IMR-90 (cell line): ENCODE data around the gene ITGAX. TPM values are rescaled to one million over a fixed set of nuclear protein-coding genes. Genes with fewer than 3 reads are reported as not detected.

ENCODE experiments used
- ATAC-seq: fragments of 200-7000 bp; cut with Tn5 transposase; 2 replicates; pipeline ENCODE4 v1.9.1; 2020; ENCODE audit warnings: low read depth, mild to moderate bottlenecking, moderate library complexity
- BruUV-seq: library from RNA; stranded (reverse); fragments of 400-500 nt; replicated peaks from 2 replicates; lab custom pipeline; 2021; lab: Mats Ljungman, UMichigan
- CTCF ChIA-PET: fragments of 300-600 bp; formaldehyde crosslinking; extraction: SDS; loops from one replicate; lab custom pipeline; 2021; ENCODE audit warnings: antibody characterized with exemption; lab: Yijun Ruan, JAX
- POLR2A ChIA-PET: fragments of 300-600 bp; sonication (Branson Sonifier 250); formaldehyde crosslinking; loops from one replicate; lab custom pipeline; 2022; ENCODE audit warnings: antibody characterized with exemption; ENCODE audit not compliant: unreplicated experiment; lab: Charles Lee
- DNase-seq: peaks from one replicate; pipeline ENCODE4 v3.0.0; 2013
- H2AFZ ChIP-seq: replicated peaks from 2 replicates; pipeline ENCODE3; 2013; ENCODE audit warnings: low read length, mild to moderate bottlenecking; ENCODE audit not compliant: poor library complexity
- H2AK5ac ChIP-seq: 2 replicates; pipeline ENCODE4 v1.6.1; 2013; ENCODE audit warnings: low read depth, low read length, inconsistent platforms
- H2AK9ac ChIP-seq: replicated peaks from 2 replicates; pipeline ENCODE3; 2013; ENCODE audit warnings: mild to moderate bottlenecking, low read depth, low read length, moderate library complexity; ENCODE audit not compliant: poor library complexity
- H2BK120ac ChIP-seq: 2 replicates; pipeline ENCODE4 v1.6.1; 2013; ENCODE audit warnings: low read depth, low read length, inconsistent platforms
- H2BK15ac ChIP-seq: 3 replicates; pipeline ENCODE4 v1.6.1; 2013; ENCODE audit warnings: low read depth, low read length, inconsistent platforms
- H2BK20ac ChIP-seq: 2 replicates; pipeline ENCODE4 v1.6.1; 2013; ENCODE audit warnings: low read depth, mild to moderate bottlenecking, inconsistent platforms, low read length, moderate library complexity
- H2BK5ac ChIP-seq: 2 replicates; pipeline ENCODE4 v1.6.1; 2013; ENCODE audit warnings: mild to moderate bottlenecking, low read depth, low read length, inconsistent platforms; ENCODE audit not compliant: poor library complexity, severe bottlenecking
- H3K14ac ChIP-seq: replicated peaks from 2 replicates; pipeline ENCODE4 v1.6.1; 2013; ENCODE audit warnings: low read depth, low read length, inconsistent platforms
- H3K18ac ChIP-seq: 2 replicates; pipeline ENCODE4 v1.6.1; 2013; ENCODE audit warnings: low read depth, low read length, control low read depth
- H3K23ac ChIP-seq: 2 replicates; pipeline ENCODE4 v1.6.1; 2013; ENCODE audit warnings: low read depth, low read length, inconsistent platforms
- H3K27ac ChIP-seq: 2 replicates; pipeline ENCODE4 v1.5.1; 2013; ENCODE audit warnings: mild to moderate bottlenecking, control low read depth, low read length; ENCODE audit not compliant: insufficient read depth
- H3K27me3 ChIP-seq: 2 replicates; pipeline ENCODE4 v1.6.1; 2013; ENCODE audit warnings: low read length; ENCODE audit not compliant: control insufficient read depth, insufficient read depth
- H3K36me3 ChIP-seq: 2 replicates; pipeline ENCODE4 v1.6.1; 2013; ENCODE audit warnings: low read length, mixed read lengths; ENCODE audit not compliant: control insufficient read depth, insufficient read depth
- H3K4ac ChIP-seq: 2 replicates; pipeline ENCODE4 v1.6.1; 2013; ENCODE audit warnings: low read depth, low read length, inconsistent platforms
- H3K4me1 ChIP-seq: 2 replicates; pipeline ENCODE4 v1.6.1; 2013; ENCODE audit warnings: low read length, mixed read lengths; ENCODE audit not compliant: control insufficient read depth, insufficient read depth
- H3K4me2 ChIP-seq: 2 replicates; pipeline ENCODE4 v1.6.1; 2013; ENCODE audit warnings: low read depth, mild to moderate bottlenecking, control low read depth, low read length, moderate library complexity
- H3K4me3 ChIP-seq: 2 replicates; pipeline ENCODE4 v1.5.1; 2013; ENCODE audit warnings: low read depth, mild to moderate bottlenecking, control low read depth, low read length, moderate library complexity; ENCODE audit not compliant: insufficient read depth
- H3K56ac ChIP-seq: 2 replicates; pipeline ENCODE4 v1.6.1; 2013; ENCODE audit warnings: low read length, inconsistent platforms; ENCODE audit not compliant: insufficient read depth; ENCODE audit errors: extremely low read depth
- H3K79me1 ChIP-seq, 2 experiments: 2 replicates each; pipeline ENCODE4 v1.6.1; 2013; ENCODE audit warnings: low read length in 2 of 2, inconsistent platforms in 1 of 2, low read depth in 1 of 2
- H3K9ac ChIP-seq: 2 replicates; pipeline ENCODE4 v1.6.1; 2013; ENCODE audit warnings: low read depth, low read length, control low read depth
- H3K9me1 ChIP-seq: 2 replicates; pipeline ENCODE4 v1.6.1; 2013; ENCODE audit warnings: low read length, inconsistent platforms; ENCODE audit not compliant: insufficient read depth
- H3K9me3 ChIP-seq: 2 replicates; pipeline ENCODE4 v1.6.1; 2013; ENCODE audit warnings: low read length; ENCODE audit not compliant: control insufficient read depth, insufficient read depth
- H4K20me1 ChIP-seq: 2 replicates; pipeline ENCODE4 v1.6.1; 2013; ENCODE audit warnings: low read length, inconsistent platforms; ENCODE audit not compliant: insufficient read depth
- H4K5ac ChIP-seq: 2 replicates; pipeline ENCODE4 v1.6.1; 2013; ENCODE audit warnings: mild to moderate bottlenecking, low read depth, low read length, control low read depth
- H4K8ac ChIP-seq, 2 experiments: 2 replicates each; pipeline ENCODE4 v1.6.1; 2013; ENCODE audit warnings: low read depth in 2 of 2, low read length in 2 of 2, control low read depth in 1 of 2, inconsistent platforms in 1 of 2
- H4K91ac ChIP-seq: 2 replicates; pipeline ENCODE4 v1.6.1; 2013; ENCODE audit warnings: low read depth, low read length, inconsistent platforms; ENCODE audit not compliant: insufficient read depth
- BHLHE40 ChIP-seq: fragments of 150-350 bp; IDR thresholded peaks from 2 replicates; pipeline ENCODE4 v1.6.1; 2016; ENCODE audit warnings: mild to moderate bottlenecking, low read depth, low read length
- CEBPB ChIP-seq: IDR thresholded peaks from 2 replicates; pipeline ENCODE4 v1.6.1; 2012; ENCODE audit warnings: low read depth, low read length, improper control_type of control experiment
- CHD1 ChIP-seq: IDR thresholded peaks from 2 replicates; pipeline ENCODE4 v1.6.1; 2012; ENCODE audit warnings: low read depth, low read length, improper control_type of control experiment
- MAFK ChIP-seq: IDR thresholded peaks from 2 replicates; pipeline ENCODE4 v1.6.1; 2012; ENCODE audit warnings: low read depth, low read length, improper control_type of control experiment
- MAZ ChIP-seq: IDR thresholded peaks from 2 replicates; pipeline ENCODE4 v1.6.1; 2012; ENCODE audit warnings: low read depth, mild to moderate bottlenecking, low read length, improper control_type of control experiment, moderate library complexity, borderline replicate concordance
- MXI1 ChIP-seq: IDR thresholded peaks from 2 replicates; pipeline ENCODE4 v1.6.1; 2012; ENCODE audit warnings: low read depth, mild to moderate bottlenecking, low read length, moderate library complexity, borderline replicate concordance
- NFE2L2 ChIP-seq: fragments of 150-350 bp; IDR thresholded peaks from 2 replicates; pipeline ENCODE4 v1.6.1; 2016; ENCODE audit warnings: low read depth, mild to moderate bottlenecking, low read length
- RAD21 ChIP-seq: IDR thresholded peaks from 2 replicates; pipeline ENCODE4 v1.6.1; 2012; ENCODE audit warnings: low read length, improper control_type of control experiment
- RCOR1 ChIP-seq: IDR thresholded peaks from 2 replicates; pipeline ENCODE4 v1.6.1; 2012; ENCODE audit warnings: mild to moderate bottlenecking, low read length, improper control_type of control experiment; ENCODE audit not compliant: insufficient replicate concordance
- RFX5 ChIP-seq: IDR thresholded peaks from 2 replicates; pipeline ENCODE4 v1.8.0; 2012; ENCODE audit warnings: low read depth, mild to moderate bottlenecking, low read length, moderate library complexity
- WGBS, 2 experiments: methylation state at CpG; one replicate each; pipeline versions ENCODE4 v1.1.5 to v1.1.7; 2013; ENCODE audit warnings: missing lambda C conversion rate in 2 of 2; ENCODE audit not compliant: insufficient read length in 1 of 2; ENCODE audit errors: extremely low coverage in 2 of 2; 5-methylcytosine and 5-hydroxymethylcytosine counted together
- dilution Hi-C: fragments of 300-500 bp; cut with HindIII; formaldehyde crosslinking; loops from one replicate; pipeline ENCODE4 v1.14.3; 2018; ENCODE audit warnings: low sequenced_read_pairs; ENCODE audit not compliant: unreplicated experiment
- in situ Hi-C: fragments of 300-500 bp; cut with MboI; formaldehyde crosslinking; loops from 3 replicates; pipeline ENCODE4 v1.14.3; 2019; ENCODE audit warnings: low sequenced_read_pairs, inconsistent platforms, mixed read lengths
- intact Hi-C: fragments of 100-400 bp; cut with micrococcal nuclease; formaldehyde crosslinking; loops from 2 replicates; pipeline ENCODE4 v1.10.0; 2022
- polyA plus RNA-seq, 3 experiments: library from polyadenylated mRNA; depleted of rRNA; stranded (reverse); fragments of >200 nt; gene quantifications; 2 replicates each; pipeline ENCODE4 v1.2.3, GENCODE V29; 2012; ENCODE audit warnings: low replicate concordance in 1 of 3
- total RNA-seq: library from RNA; depleted of rRNA; stranded (reverse); fragments of >200 nt; gene quantifications from 2 replicates; pipeline ENCODE4 v1.2.3, GENCODE V29; 2012
- TF ChIP-seq, protein P1 (sequence below): fragments of 150-350 bp; IDR thresholded peaks from 2 replicates; pipeline ENCODE4 v1.6.1; 2016; ENCODE audit warnings: low read depth, mild to moderate bottlenecking, low read length, moderate library complexity, borderline replicate concordance
- TF ChIP-seq, protein P2 (sequence below): conservative IDR thresholded peaks from 2 replicates; pipeline ENCODE4 v1.5.1; 2012; ENCODE audit warnings: mild to moderate bottlenecking, low read depth, low read length, improper control_type of control experiment
- TF ChIP-seq, protein P3 (sequence below): fragments of 150-350 bp; IDR thresholded peaks from 2 replicates; pipeline ENCODE4 v1.6.1; 2017; ENCODE audit warnings: mild to moderate bottlenecking, antibody characterized with exemption, low read length, low read depth

The ITGAX gene
- total and polyA plus RNA-seq, 2 of the 4 experiments (the other 2 are of a cell fraction): 0.09 to 0.18 TPM

DNA sequence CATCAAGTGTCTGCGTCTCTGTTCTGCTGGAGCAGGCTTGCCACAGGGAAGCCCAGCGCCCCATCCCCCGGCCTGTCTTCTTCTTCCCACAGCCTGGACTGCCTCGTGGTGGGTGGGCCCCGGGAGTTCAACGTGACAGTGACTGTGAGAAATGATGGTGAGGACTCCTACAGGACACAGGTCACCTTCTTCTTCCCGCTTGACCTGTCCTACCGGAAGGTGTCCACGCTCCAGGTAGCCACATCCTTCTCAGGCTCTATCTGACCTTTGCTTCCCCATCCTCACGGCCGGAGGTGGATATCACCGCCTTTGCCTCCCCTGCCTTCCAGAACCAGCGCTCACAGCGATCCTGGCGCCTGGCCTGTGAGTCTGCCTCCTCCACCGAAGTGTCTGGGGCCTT, 29.8 kb upstream of the ITGAX start:
- Histone ChIP-seq H2BK120ac (no peak overlapping the region), H3K9me3 (peaks cover 6% of the 10 kb centered on the region; the same call in 1 of the 2 replicates), H3K4ac (no peak overlapping the region), H4K91ac (no peak overlapping the region), H3K4me1 (no peaks in the 10 kb centered on the region), H4K20me1 (no peaks in the 10 kb centered on the region), H3K9ac (no peak overlapping the region), H3K4me2 (no peak overlapping the region), H3K9me1 (no peaks in the 10 kb centered on the region), H3K56ac (no peak overlapping the region), H2AK9ac (no peak overlapping the region), H2BK20ac (no peak overlapping the region), H4K5ac (no peak overlapping the region), H2AK5ac (no peak overlapping the region), H3K18ac (no peak overlapping the region), H3K14ac (no peak overlapping the region), H3K23ac (no peak overlapping the region), H3K79me1 (no peaks in the 10 kb centered on the region), H2BK15ac (no peak overlapping the region), H3K4me3 (no peak overlapping the region), H2BK5ac (no peak overlapping the region), H3K27ac (no peak overlapping the region), H3K36me3 (no peaks in the 10 kb centered on the region), H3K27me3 (peaks cover 5% of the 10 kb centered on the region), H2AFZ (no peak overlapping the region), H4K8ac (no peak overlapping the region)
- 61% methylated on average over 9 of the region's 16 CpGs; no CpG with 5 or more reads in 1 of the 2 experiments for WGBS, 2 experiments
- dilution Hi-C loops (no loop called here), intact Hi-C loops (no loop called here), in situ Hi-C loops (no loop called here)
- TF ChIP-seq, protein P1, sequence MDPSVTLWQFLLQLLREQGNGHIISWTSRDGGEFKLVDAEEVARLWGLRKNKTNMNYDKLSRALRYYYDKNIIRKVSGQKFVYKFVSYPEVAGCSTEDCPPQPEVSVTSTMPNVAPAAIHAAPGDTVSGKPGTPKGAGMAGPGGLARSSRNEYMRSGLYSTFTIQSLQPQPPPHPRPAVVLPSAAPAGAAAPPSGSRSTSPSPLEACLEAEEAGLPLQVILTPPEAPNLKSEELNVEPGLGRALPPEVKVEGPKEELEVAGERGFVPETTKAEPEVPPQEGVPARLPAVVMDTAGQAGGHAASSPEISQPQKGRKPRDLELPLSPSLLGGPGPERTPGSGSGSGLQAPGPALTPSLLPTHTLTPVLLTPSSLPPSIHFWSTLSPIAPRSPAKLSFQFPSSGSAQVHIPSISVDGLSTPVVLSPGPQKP: no peak
- TF ChIP-seq, protein P2, sequence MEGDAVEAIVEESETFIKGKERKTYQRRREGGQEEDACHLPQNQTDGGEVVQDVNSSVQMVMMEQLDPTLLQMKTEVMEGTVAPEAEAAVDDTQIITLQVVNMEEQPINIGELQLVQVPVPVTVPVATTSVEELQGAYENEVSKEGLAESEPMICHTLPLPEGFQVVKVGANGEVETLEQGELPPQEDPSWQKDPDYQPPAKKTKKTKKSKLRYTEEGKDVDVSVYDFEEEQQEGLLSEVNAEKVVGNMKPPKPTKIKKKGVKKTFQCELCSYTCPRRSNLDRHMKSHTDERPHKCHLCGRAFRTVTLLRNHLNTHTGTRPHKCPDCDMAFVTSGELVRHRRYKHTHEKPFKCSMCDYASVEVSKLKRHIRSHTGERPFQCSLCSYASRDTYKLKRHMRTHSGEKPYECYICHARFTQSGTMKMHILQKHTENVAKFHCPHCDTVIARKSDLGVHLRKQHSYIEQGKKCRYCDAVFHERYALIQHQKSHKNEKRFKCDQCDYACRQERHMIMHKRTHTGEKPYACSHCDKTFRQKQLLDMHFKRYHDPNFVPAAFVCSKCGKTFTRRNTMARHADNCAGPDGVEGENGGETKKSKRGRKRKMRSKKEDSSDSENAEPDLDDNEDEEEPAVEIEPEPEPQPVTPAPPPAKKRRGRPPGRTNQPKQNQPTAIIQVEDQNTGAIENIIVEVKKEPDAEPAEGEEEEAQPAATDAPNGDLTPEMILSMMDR: no peak
- TF ChIP-seq MAFK (no peak), RAD21 (no peak), CHD1 (no peak), CEBPB (no peak), RCOR1 (no peak), RFX5 (no peak), MXI1 (no peak), MAZ (no peak), NFE2L2 (no peak), BHLHE40 (no peak)
- TF ChIP-seq, protein P3, sequence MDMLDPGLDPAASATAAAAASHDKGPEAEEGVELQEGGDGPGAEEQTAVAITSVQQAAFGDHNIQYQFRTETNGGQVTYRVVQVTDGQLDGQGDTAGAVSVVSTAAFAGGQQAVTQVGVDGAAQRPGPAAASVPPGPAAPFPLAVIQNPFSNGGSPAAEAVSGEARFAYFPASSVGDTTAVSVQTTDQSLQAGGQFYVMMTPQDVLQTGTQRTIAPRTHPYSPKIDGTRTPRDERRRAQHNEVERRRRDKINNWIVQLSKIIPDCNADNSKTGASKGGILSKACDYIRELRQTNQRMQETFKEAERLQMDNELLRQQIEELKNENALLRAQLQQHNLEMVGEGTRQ: no peak
- no peak for ATAC-seq
- no TSS peak for BruUV-seq
- no peak for DNase-seq
- POLR2A ChIA-PET: no interaction called here
- CTCF ChIA-PET: no interaction called here
